Measurements from ENCODE around the gene TMEM114.
"Not testable (repeated sequence)": the region's sequence is repeated elsewhere in the genome, so short reads cannot be mapped to it uniquely, and the experiment has no call there.

DNA sequence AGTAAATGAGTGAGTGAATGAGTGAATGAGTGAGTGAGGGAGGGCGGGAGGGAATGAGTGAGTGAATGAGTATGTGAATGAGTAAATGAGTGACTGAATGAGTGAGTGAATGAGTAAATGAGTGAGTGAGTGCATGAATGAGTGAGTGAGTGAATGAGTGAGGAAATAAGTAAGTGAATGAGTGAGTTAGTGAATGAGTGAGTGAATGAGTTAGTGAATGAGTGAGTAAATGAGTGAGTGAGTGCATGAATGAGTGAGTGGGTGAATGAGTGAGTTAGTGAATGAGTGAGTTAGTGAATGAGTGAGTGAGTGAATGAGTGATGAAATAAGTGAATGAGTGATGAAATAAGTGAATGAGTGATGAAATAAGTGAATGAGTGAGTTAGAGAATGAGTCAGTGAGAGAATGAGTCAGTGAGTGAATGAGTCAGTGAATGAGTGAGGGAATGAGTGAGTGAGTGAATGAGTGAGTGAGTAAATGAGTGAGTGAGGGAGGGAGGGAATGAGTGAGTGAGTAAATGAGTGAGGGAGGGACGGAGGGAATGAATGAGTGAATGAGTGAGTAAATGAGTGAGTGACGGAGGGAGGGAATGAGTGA, 26.3 kb downstream of the TMEM114 start:
- TF ChIP-seq, protein P1, sequence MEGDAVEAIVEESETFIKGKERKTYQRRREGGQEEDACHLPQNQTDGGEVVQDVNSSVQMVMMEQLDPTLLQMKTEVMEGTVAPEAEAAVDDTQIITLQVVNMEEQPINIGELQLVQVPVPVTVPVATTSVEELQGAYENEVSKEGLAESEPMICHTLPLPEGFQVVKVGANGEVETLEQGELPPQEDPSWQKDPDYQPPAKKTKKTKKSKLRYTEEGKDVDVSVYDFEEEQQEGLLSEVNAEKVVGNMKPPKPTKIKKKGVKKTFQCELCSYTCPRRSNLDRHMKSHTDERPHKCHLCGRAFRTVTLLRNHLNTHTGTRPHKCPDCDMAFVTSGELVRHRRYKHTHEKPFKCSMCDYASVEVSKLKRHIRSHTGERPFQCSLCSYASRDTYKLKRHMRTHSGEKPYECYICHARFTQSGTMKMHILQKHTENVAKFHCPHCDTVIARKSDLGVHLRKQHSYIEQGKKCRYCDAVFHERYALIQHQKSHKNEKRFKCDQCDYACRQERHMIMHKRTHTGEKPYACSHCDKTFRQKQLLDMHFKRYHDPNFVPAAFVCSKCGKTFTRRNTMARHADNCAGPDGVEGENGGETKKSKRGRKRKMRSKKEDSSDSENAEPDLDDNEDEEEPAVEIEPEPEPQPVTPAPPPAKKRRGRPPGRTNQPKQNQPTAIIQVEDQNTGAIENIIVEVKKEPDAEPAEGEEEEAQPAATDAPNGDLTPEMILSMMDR (conservative IDR thresholded peaks at IDR 0.05), result not testable (repeated sequence)
- TF ChIP-seq EZH2 (IDR thresholded peaks at IDR 0.05; ENCODE audit: low read depth), result not testable (repeated sequence)
